Activated T-helper 9 cell treated with anti-CD3 and anti-CD28 coated beads, Interleukin-2, amount 50 U/mL, for 16 hours (primary cell): Measurements from ENCODE around the gene PARP6.

Source experiments
- DNase-seq: peaks from one replicate; pipeline ENCODE4 v3.0.0-alpha.2; 2020; ENCODE audit warnings: low read depth

PARP6 gene

DNA sequence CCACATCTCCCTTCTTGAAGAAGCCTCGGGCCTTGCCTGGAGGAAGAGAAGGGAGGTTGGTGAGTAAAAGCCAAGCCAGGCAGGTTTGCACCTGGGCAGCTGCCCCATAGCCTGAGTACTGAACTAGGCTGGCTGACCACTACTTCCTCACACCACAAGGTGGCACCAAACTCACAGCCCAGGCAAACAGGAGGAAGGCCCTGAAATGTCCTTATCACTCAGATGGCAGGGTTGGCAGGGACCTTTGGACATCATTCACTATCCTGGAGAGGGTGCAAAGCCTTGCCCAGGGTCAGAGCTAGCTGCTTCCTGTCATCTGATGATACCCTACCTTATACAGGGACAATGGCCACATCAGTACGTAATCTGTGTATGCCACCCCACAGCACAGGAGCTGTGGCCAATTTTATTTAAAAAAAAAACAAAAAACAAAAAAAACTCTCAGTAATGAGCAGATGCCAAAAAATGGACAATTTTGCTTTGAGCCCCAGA, 72.6 kb downstream of the PARP6 start:
- peak; percentile 50 for DNase-seq

DNA sequence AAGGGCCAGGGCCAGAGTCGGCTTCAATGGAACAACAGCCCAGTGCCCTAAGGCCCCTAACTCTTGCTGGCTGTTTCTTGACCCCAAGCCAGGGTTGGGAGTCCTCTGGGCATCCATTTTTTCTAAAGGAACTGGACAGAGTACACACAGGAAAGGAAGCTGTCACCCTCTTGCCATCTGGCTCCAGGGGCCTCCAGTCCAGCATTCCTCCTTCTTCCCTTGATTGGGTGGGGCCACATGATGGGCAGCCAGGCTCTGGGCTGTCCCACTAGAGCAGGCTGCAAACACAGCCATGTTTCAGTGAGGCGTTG, 73.2 kb downstream of the PARP6 start:
- DNase-seq = no peak

DNA sequence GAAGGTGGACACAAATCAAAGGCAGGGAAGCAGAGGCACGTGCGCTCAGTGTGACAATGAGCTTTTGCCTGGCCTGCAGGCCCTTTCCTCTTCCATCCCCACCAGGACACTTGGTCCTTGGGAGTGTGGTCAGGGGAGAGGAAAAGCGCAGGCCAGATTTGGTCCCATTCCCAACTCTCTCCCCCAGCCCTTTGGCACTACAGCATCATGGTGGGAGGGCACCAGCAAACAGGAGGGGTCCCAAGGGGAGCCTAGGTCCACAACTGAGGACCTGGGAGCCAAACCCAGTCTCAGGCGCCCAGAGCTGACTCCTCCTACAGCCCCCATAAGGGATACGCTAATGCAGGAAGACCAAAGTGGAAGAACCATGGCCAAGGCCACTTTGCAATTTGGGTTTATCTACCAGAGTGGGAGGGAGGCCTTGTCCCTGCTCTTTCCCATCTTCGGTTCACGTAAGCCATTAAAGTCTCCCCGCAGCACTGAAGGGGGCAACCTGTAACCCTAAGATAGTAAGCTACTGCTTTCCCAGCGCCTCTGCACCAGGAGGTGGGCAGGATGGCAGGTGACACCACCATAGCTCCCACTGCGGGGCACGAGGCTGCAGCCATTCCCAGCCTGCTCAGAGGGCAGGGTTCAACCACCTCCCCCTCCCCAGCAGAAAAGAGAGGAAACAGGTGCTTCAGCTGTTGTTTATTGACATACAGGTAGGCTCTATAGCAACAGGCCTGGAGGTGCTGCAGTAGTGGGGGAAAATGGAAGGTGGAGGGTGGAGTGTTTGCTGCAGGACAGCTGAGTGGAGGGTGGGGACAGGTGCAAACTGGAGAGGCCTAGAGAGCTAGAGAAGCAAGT, 73.8 kb downstream of the PARP6 start:
- DNase-seq = no peak

DNA sequence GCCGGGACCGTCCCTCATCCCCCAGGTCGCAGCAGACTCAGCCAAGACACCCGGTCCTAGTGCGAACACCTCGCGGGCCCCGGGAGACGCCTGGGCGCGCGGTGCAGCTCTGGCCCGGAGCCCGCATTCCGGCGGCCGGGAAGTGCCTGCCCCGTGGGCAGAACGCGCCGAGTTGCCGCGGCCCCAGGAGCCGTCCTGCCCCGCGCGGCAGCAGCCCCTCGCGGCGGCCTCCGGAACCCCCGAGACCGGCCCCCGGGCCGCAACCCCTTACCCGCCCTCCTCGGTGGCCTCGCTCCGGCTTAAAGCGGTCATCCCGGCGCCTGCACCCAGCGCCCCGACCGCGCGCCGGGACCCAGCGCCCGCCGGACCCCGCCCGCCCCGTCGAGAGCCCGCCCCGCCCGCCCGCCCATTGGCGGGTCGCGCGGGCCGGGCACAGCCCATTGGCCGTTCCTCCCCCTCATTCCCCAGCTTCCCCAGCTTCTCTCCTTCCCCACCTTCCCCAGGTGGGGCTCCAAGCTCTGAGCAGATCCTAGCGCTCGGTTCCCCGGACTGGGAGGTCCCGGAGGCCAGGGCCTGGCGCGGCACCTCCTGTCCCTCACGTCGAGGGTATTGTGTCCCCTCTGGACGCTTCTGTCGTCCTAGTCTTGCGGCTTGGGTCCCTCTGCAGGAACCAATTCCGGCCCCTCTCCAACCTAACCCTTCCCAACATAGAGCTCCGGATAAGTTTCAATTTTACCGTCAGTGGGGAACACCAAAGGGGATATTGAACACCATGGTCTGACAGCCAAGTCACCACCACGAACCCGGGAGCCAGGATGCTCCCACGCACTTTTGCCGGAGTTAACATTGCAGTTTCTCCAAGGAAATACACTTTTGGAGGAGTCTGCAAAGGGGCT, 74.6 kb downstream of the PARP6 start, which contains the start of gene GRAMD2A:
GRAMD2A (minus strand) TSS at position 328 of the 896 bp plus-strand sequence.
- DNase-seq = peak; percentile 11

DNA sequence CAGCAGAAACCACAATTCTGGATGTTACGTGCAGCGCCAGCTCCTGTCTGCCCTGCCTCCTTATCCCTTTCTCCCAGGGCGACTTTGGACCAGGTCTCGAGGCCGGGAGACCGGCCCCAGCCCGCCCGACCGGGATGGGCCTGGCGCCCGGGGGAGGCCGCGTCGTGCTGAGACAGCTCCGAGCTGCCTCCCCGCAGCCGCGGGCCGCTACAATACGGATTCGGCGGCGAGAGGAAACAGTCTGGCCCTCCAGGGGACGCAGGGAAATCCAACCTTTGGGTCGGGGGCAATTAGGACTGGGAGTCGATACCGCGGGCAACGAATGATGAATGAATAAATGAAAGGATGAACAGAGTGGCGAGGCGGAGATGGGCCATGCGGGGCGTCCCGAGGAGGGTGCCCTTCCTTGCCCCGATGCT, 75.3 kb downstream of the PARP6 start:
- no peak for DNase-seq

DNA sequence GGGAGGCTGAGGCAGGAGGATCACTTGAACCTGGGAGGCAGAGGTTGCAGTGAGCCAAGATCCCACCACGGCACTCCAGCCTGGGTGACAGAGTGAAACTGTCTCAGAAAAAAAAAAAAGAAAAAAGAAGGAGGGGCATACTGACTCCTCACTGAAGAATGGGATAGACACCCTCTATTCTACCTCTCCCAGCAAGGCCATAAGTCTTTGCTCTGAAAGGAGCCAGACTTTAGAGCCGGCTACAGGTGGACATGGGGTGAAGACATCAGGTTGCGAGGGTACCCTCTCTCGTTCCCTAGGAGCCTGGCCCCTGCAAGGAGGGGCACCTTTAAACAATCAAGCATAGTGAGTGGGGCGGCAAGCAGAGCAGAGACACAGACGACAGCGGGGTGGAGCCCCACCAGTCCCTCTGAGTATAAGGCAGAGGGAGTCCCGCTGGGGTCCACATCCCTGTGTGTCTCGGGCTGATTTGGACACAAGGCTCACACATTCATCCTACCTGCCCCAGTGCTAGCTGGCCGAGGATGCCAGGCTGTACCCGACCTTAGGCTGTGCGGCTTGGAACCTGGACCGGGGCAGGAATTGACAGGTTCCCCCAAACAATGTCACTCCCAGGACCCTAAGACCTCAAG, 75.8 kb downstream of the PARP6 start:
- no peak for DNase-seq

DNA sequence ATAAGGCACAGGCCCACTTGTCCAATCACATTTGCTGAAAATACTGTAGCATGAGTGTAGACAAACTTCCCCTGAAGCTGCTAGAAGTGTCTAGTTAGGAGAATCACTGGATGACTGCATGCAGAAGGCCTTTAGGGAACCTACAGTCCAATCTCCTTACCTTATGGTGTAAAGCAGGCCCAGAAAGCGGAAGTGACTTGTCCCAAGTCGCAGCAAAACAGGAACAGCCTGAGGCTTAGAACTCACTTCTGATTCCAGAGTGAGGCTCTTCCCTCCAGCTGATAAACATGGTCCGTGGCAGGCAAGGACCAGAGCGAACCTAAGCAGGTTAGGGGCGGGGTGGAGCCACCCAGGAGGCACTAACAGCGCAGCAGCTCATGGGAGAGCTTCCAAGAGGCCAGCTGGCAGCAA, 77.2 kb downstream of the PARP6 start:
- no peak for DNase-seq

DNA sequence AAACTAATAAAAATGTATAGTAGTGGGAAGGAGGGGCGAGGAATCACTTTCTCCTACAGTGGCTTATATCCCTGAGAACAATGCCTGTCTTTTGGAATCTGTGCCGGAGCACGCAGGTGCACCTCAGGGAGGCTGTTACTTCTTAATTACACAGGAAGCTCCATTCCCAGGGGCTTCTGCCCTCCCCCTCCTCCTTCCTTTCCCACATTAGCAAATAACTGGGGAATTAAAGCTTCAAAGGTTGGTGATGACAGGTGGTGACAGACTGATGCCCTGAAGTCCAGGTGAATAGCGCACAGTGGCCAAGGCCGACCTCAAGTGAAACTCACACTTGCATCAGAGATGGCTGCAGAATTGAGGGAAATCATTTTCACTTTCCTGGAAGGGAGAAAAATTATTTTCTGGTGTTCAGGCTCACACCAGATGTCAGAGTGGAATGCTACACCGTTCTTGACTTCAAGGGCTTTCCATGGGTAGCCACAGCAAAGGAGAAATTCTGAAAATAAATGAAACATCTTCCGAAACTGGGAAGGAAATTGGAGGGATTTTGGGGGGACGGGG, 78.4 kb downstream of the PARP6 start:
- no peak for DNase-seq

DNA sequence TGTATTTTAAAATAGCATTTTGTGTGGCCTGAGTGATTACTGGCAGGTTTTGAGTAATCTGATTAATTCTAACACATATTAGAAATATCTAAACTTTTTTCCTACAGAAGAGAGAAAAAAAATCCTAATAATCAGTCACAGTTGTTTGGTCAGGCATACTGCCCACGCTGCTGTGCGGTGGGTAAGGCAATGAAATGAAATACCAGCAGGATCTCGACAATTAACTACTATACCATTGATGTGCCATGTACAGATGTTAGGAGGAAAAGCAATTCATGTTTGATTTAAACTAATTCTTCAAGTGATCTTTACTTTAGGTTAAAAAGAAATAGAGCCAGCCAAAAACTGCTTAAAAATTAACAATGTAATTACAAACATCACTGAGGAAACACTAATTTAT, 79.9 kb downstream of the PARP6 start:
- no peak for DNase-seq
